SK-N-MC (cell line): ENCODE measurements around the gene MED23.

Source experiments
- FOXP2 ChIP-seq: optimal IDR thresholded peaks from 2 replicates; pipeline ENCODE3; 2011; ENCODE audit warnings: mild to moderate bottlenecking, moderate library complexity; ENCODE audit not compliant: insufficient read depth; ENCODE audit errors: extremely low read length, control extremely low read depth
- POLR2AphosphoS5 ChIP-seq: IDR thresholded peaks from 2 replicates; pipeline ENCODE4 v1.6.1; 2012; ENCODE audit warnings: mild to moderate bottlenecking, low read depth, low read length, borderline replicate concordance

DNA sequence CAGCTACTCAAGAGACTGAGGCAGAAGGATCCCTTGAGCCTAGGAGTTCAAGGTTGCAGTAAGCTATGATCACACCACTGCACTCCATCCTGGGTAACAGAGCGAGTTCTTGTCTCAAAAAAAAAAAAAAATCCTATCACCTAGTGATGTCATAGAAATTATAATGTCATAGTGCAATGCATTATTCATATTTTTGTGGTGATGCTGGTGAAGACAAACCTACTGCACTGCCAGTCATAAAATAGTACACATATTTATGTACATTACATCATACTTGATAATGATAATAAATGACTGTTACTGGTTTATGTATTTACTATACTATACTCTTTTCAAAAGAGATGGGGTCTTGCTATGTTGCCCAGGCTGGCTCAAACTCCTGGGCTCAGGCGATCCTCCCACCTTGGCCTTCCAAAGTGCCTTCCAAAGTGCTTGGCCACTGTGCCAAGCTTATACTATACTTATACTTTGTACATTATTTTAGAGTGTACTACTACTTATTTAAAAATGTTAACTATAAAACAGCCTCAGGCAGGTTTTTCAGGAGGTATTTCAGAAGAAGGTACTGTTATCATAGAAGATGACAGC lies 35.6 kb upstream of the MED23 start:
- TF ChIP-seq POLR2AphosphoS5 (no peak), FOXP2 (no peak)
